Measurements from ENCODE around the gene TMPRSS2.

The TMPRSS2 gene

GRCh38 chr21:41442481-41443186 lies 65.3 kb downstream of the TMPRSS2 start:
- no peak for DNase-seq (ENCODE audit: low read depth)
- no peak overlapping the region for H3K4me3 ChIP-seq (ENCODE audit: control insufficient read depth, low read depth, low read length)
- no peak for TF ChIP-seq CTCF (IDR thresholded peaks at IDR 0.05; ENCODE audit: control insufficient read depth, insufficient read depth, low read depth, low read length, missing control alignments)

- DNase-seq (ENCODE audit: low read depth), result no peak
- no peak overlapping the region for H3K4me3 ChIP-seq (ENCODE audit: control insufficient read depth, low read depth, low read length)
- no peak for TF ChIP-seq CTCF (IDR thresholded peaks at IDR 0.05; ENCODE audit: control insufficient read depth, insufficient read depth, low read depth, low read length, missing control alignments)
Observed at GRCh38 chr21:41441546-41441945, 66.4 kb downstream of the TMPRSS2 start.

GRCh38 chr21:41439248-41439647 lies 68.7 kb downstream of the TMPRSS2 start:
- no peak for TF ChIP-seq CTCF (IDR thresholded peaks at IDR 0.05; ENCODE audit: control insufficient read depth, insufficient read depth, low read depth, low read length, missing control alignments)
- no peak for DNase-seq (ENCODE audit: low read depth)
- H3K4me3 ChIP-seq (ENCODE audit: control insufficient read depth, low read depth, low read length), result no peak overlapping the region

- H3K4me3 ChIP-seq (ENCODE audit: control insufficient read depth, low read depth, low read length), result no peak overlapping the region
- TF ChIP-seq CTCF (IDR thresholded peaks at IDR 0.05; ENCODE audit: control insufficient read depth, insufficient read depth, low read depth, low read length, missing control alignments), result no peak
- DNase-seq (ENCODE audit: low read depth), result no peak
Observed at GRCh38 chr21:41438425-41439113, 69.4 kb downstream of the TMPRSS2 start.

GRCh38 chr21:41437729-41438128 lies 70.2 kb downstream of the TMPRSS2 start:
- no peak for TF ChIP-seq CTCF (IDR thresholded peaks at IDR 0.05; ENCODE audit: control insufficient read depth, insufficient read depth, low read depth, low read length, missing control alignments)
- H3K4me3 ChIP-seq (ENCODE audit: control insufficient read depth, low read depth, low read length), result no peak overlapping the region
- DNase-seq (ENCODE audit: low read depth), result no peak

GRCh38 chr21:41435706-41436105 lies 72.3 kb downstream of the TMPRSS2 start:
- no peak overlapping the region for H3K4me3 ChIP-seq (ENCODE audit: control insufficient read depth, low read depth, low read length)
- no peak for TF ChIP-seq CTCF (IDR thresholded peaks at IDR 0.05; ENCODE audit: control insufficient read depth, insufficient read depth, low read depth, low read length, missing control alignments)
- no peak for DNase-seq (ENCODE audit: low read depth)

All from AG09309 (cell line).